SW 1271 (cell line): ENCODE data around the gene PRRC1.
"Not testable (repeated sequence)": the region's sequence is repeated elsewhere in the genome, so short reads cannot be mapped to it uniquely, and the experiment has no call there.

ENCODE experiments used
- DNase-seq, 2 experiments: peaks; one replicate each; lab custom pipeline; 2025; lab: John Stamatoyannopoulos, UW

PRRC1 gene

GRCh38 chr5:127517480-127518318 is at the start of gene PRRC1:
Gene PRRC1 (plus strand): TSS chr5:127517640. CDS start chr5:127523480, 5,840 bp downstream.
- DNase-seq: peak; percentile 33 to 86

- DNase-seq: no peak
These were observed 46.2 kb upstream of the PRRC1 start for GRCh38 chr5:127471211-127471610.

- no peak for DNase-seq
These were observed 44.7 kb upstream of the PRRC1 start for GRCh38 chr5:127472700-127473099.

- DNase-seq: no peak
These were observed 31.0 kb upstream of the PRRC1 start for GRCh38 chr5:127486471-127486870.

- peak; percentile 24 to 90 for DNase-seq
These were observed 24.3 kb upstream of the PRRC1 start for GRCh38 chr5:127492854-127493738.

- DNase-seq: no peak
These were observed 18.9 kb upstream of the PRRC1 start for GRCh38 chr5:127498548-127498947.

- DNase-seq: no peak
These were observed 11.5 kb upstream of the PRRC1 start for GRCh38 chr5:127505905-127506304.

- DNase-seq: no peak
These were observed 10.8 kb upstream of the PRRC1 start for GRCh38 chr5:127506616-127507015.

- DNase-seq: no peak
These were observed 8.6 kb upstream of the PRRC1 start for GRCh38 chr5:127508644-127509373.

GRCh38 chr5:127513408-127513970 is 4.0 kb upstream of the PRRC1 start:
- no peak for DNase-seq

- no peak for DNase-seq
These were observed 2.6 kb upstream of the PRRC1 start for GRCh38 chr5:127514816-127515215.

- no peak for DNase-seq
These were observed 1.6 kb upstream of the PRRC1 start for GRCh38 chr5:127515693-127516440.

GRCh38 chr5:127517110-127517479 is 345 bp upstream of the PRRC1 start:
- no peak for DNase-seq

GRCh38 chr5:127518319-127518621 is 830 bp downstream of the PRRC1 start:
- DNase-seq: no peak

- DNase-seq: no peak
These were observed 2.1 kb downstream of the PRRC1 start for GRCh38 chr5:127519527-127519926.

GRCh38 chr5:127521138-127521770 is 3.8 kb downstream of the PRRC1 start:
- DNase-seq: no peak

- DNase-seq: no peak
These were observed 7.7 kb downstream of the PRRC1 start for GRCh38 chr5:127525181-127525580.

GRCh38 chr5:127529904-127530682 is 12.7 kb downstream of the PRRC1 start:
- no peak for DNase-seq

- DNase-seq: peak in 1 of 2 experiments; percentile 46
These were observed 19.2 kb downstream of the PRRC1 start for GRCh38 chr5:127536687-127537086.

GRCh38 chr5:127540553-127540952 is 23.1 kb downstream of the PRRC1 start:
- not testable (repeated sequence) for DNase-seq
